Smooth muscle cell (in vitro differentiated cells): Measurements from ENCODE around the gene TNPO1. TPM values are rescaled to one million over a fixed set of nuclear protein-coding genes. Genes with fewer than 3 reads are reported as not detected.

Experiments
- DNase-seq: peaks from one replicate; lab custom pipeline; 2025; ENCODE audit not compliant: unreplicated experiment; lab: John Stamatoyannopoulos, UW
- H2AFZ ChIP-seq: fragments of 200-600 bp; sonication (generic); 2 replicates; pipeline ENCODE4 v1.6.0; 2016; ENCODE audit warnings: antibody characterized with exemption, low read depth, mild to moderate bottlenecking
- H3F3A ChIP-seq: fragments of 200-600 bp; sonication (generic); 2 replicates; pipeline ENCODE4 v1.6.0; 2017; ENCODE audit warnings: antibody characterized with exemption, low read depth
- H3K27ac ChIP-seq: fragments of 200-600 bp; sonication (generic); 2 replicates; pipeline ENCODE4 v1.5.1; 2016; ENCODE audit warnings: low read depth, mild to moderate bottlenecking
- H3K27me3 ChIP-seq: fragments of 200-600 bp; sonication (generic); 2 replicates; pipeline ENCODE4 v1.6.1; 2016; ENCODE audit warnings: low read depth, mild to moderate bottlenecking
- H3K36me3 ChIP-seq: fragments of 200-600 bp; sonication (generic); 2 replicates; pipeline ENCODE4 v1.5.1; 2016; ENCODE audit warnings: low read depth
- H3K4me1 ChIP-seq: fragments of 200-600 bp; sonication (generic); 2 replicates; pipeline ENCODE4 v1.5.1; 2016; ENCODE audit warnings: low read depth
- H3K4me2 ChIP-seq: fragments of 200-600 bp; sonication (generic); 2 replicates; pipeline ENCODE4 v1.6.0; 2016; ENCODE audit warnings: mild to moderate bottlenecking
- H3K4me3 ChIP-seq: fragments of 200-600 bp; sonication (generic); 2 replicates; pipeline ENCODE4 v1.5.1; 2016; ENCODE audit warnings: mild to moderate bottlenecking
- H3K79me2 ChIP-seq: fragments of 200-600 bp; sonication (generic); 2 replicates; pipeline ENCODE4 v1.6.0; 2016; ENCODE audit warnings: low read depth, mild to moderate bottlenecking
- H3K9ac ChIP-seq: fragments of 200-600 bp; sonication (generic); 2 replicates; pipeline ENCODE4 v1.6.0; 2016; ENCODE audit warnings: low read depth
- H3K9me3 ChIP-seq: fragments of 200-600 bp; sonication (generic); replicated peaks from 2 replicates; pipeline ENCODE4 v1.5.1; 2016; ENCODE audit warnings: low read depth
- H4K20me1 ChIP-seq: fragments of 200-600 bp; sonication (generic); 2 replicates; pipeline ENCODE4 v1.6.0; 2016; ENCODE audit warnings: low read depth
- WGBS: methylation state at CpG from one replicate; pipeline ENCODE4 v1.1.7; 2016; ENCODE audit warnings: low lambda C conversion rate; 5-methylcytosine and 5-hydroxymethylcytosine counted together
- polyA plus RNA-seq: library from polyadenylated mRNA; unstranded; fragments of >200 nt; fragmentation: Nextera tagmentation; extraction: Ambion mirVana; gene quantifications from 2 replicates; pipeline ENCODE4 v1.2.1, GENCODE V29; 2016
- total RNA-seq: library from RNA; depleted of rRNA; stranded (reverse); fragments of >200 nt; gene quantifications from 2 replicates; pipeline ENCODE4 v1.2.3, GENCODE V29; 2014
- TF ChIP-seq, protein P1 (sequence below): fragments of 200-600 bp; sonication (generic); IDR thresholded peaks from 2 replicates; pipeline ENCODE4 v1.5.1; 2017; ENCODE audit warnings: borderline replicate concordance, mild to moderate bottlenecking, antibody characterized with exemption; ENCODE audit not compliant: insufficient read depth, poor library complexity, severe bottlenecking

TNPO1 gene
- total and polyA plus RNA-seq, 2 experiments from 2014 or later, result 62.7 to 182 TPM

DNA sequence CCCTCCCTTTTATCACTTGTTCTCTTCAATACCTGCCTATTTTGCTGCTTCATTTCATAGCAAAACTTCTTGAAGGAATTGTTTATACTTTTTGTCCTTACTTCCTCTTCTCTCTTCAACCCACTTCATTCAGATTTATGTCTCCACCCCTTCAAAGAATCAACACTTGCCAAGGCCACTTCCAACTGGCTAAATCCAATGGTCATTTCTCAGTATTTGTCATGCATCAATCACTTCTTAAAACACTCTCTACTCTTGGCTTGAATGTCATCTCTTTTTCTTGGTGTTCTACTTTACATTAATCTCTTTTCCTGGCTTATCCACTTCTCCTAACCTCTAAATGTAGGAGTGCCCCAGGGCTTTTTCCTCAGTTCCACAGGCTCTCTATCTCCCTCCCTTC is 131.0 kb downstream of the TNPO1 start:
- Histone ChIP-seq H3K79me2 (no peaks in the 10 kb centered on the region), H3F3A (no peaks in the 10 kb centered on the region), H3K4me1 (no peaks in the 10 kb centered on the region), H3K27ac (no peak overlapping the region), H3K4me3 (no peak overlapping the region), H3K4me2 (no peak overlapping the region), H3K27me3 (no peaks in the 10 kb centered on the region), H3K9me3 (no peaks in the 10 kb centered on the region), H3K9ac (no peak overlapping the region), H3K36me3 (no peaks in the 10 kb centered on the region), H2AFZ (no peak overlapping the region), H4K20me1 (no peaks in the 10 kb centered on the region)
- DNase-seq, result no peak
- TF ChIP-seq, protein P1, sequence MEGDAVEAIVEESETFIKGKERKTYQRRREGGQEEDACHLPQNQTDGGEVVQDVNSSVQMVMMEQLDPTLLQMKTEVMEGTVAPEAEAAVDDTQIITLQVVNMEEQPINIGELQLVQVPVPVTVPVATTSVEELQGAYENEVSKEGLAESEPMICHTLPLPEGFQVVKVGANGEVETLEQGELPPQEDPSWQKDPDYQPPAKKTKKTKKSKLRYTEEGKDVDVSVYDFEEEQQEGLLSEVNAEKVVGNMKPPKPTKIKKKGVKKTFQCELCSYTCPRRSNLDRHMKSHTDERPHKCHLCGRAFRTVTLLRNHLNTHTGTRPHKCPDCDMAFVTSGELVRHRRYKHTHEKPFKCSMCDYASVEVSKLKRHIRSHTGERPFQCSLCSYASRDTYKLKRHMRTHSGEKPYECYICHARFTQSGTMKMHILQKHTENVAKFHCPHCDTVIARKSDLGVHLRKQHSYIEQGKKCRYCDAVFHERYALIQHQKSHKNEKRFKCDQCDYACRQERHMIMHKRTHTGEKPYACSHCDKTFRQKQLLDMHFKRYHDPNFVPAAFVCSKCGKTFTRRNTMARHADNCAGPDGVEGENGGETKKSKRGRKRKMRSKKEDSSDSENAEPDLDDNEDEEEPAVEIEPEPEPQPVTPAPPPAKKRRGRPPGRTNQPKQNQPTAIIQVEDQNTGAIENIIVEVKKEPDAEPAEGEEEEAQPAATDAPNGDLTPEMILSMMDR, result no peak

DNA sequence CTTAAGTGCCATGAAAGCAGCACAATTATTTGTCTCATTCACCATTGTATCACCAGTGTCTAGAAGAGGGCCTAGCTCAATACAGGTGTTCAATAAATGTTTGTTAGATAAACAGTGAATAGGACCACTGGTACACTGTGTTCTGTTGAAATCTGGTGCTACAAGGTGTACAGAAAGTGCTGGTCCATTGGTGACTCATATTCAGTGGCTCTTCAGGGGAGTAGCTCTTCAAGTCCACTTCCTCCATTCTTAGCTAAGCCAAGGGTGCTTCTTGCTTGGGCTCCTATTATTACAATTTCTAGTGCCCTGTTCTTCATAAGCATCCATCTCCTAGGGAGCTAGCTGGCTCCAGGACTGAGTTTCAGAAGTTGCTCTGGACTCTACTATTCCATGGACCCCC is 133.0 kb downstream of the TNPO1 start:
- Histone ChIP-seq H3K9ac (no peak overlapping the region), H3K27ac (no peak overlapping the region), H3K4me1 (peaks cover under 1% of the 10 kb centered on the region), H2AFZ (no peak overlapping the region), H3K36me3 (no peaks in the 10 kb centered on the region), H4K20me1 (no peaks in the 10 kb centered on the region), H3K4me3 (no peak overlapping the region), H3F3A (no peaks in the 10 kb centered on the region), H3K27me3 (no peaks in the 10 kb centered on the region), H3K4me2 (no peak overlapping the region), H3K79me2 (no peaks in the 10 kb centered on the region), H3K9me3 (no peaks in the 10 kb centered on the region)
- TF ChIP-seq, protein P1, result no peak
- DNase-seq, result no peak

DNA sequence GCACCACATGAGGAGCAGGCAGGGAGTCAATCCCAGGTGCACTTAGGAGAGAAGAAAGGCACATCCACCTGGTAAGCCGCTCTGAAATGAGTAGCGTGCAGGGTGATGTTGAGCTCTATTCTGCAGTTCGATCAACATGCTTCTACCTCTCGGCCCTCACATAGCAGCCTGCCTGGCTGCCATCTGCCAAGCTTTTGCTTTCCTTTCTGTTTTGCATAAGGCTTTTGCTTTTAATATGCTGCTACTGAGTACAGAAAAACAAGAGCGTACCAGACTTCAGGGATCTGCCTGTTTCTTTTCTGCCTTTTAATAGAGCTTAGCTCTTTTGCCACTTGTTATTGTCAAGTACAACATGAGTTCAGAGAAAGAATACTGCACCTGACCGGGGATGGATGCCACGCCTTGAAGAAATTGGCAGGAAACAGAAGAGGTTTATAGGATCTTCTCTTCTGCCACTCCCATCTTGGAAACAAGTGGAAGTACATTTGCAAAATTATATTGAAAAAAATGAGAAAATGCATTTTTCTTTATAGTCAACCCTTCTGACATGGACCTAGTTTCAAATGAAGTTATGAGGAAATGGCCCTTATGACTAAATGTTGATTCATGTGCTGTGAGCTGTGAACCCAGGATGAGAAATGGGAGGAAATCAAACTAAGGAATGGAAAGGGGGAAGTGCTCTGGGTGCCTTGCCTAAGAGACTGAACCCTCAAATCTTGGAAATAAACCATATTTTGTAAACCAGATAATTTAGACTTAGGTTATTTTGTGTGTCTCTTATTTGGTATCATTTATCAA is 135.4 kb downstream of the TNPO1 start:
- H3K36me3 ChIP-seq, result no peaks in the 10 kb centered on the region
- no peak overlapping the region for H3K4me2 ChIP-seq
- DNase-seq, result no peak
- H3K4me3 ChIP-seq, result no peak overlapping the region
- no peak overlapping the region for H3K27ac ChIP-seq
- H3K9ac ChIP-seq, result no peak overlapping the region
- H3F3A ChIP-seq, result no peaks in the 10 kb centered on the region
- H3K79me2 ChIP-seq, result peaks cover 2% of the 10 kb centered on the region
- no peaks in the 10 kb centered on the region for H3K27me3 ChIP-seq
- no peaks in the 10 kb centered on the region for H3K9me3 ChIP-seq
- H2AFZ ChIP-seq, result no peak overlapping the region
- H4K20me1 ChIP-seq, result no peaks in the 10 kb centered on the region
- H3K4me1 ChIP-seq, result peaks cover 8% of the 10 kb centered on the region
- TF ChIP-seq, protein P1, result no peak
- 95% methylated on average over 7 of the region's 7 CpGs for WGBS

DNA sequence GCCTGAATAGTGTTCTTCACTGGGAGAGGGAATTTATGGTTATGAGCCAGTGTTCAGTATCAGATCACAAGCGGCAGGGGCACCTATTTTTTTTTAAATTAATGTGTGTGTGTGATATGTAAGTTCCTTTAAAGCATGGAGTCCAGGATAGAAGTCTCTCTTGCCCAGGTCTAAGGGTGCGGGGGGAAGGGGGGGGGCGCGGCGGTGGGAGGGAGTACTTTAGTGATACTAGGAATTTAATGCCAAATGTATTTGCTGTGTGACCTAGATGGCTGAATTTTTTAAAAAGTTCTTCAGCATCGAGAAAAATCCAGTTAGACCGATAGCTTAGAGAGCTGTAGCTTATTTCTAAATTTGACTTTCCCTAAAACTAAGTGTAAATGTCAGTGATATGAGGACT is 137.9 kb downstream of the TNPO1 start:
- DNase-seq, result no peak
- peaks cover 21% of the 10 kb centered on the region for H3K4me1 ChIP-seq
- H3K4me3 ChIP-seq, result no peak overlapping the region
- no peaks in the 10 kb centered on the region for H3K36me3 ChIP-seq
- H4K20me1 ChIP-seq, result peaks cover 22% of the 10 kb centered on the region
- TF ChIP-seq, protein P1, result no peak
- H3K27me3 ChIP-seq, result no peaks in the 10 kb centered on the region
- H3K27ac ChIP-seq, result peak overlapping the region; percentile 94
- H3K9me3 ChIP-seq, result no peaks in the 10 kb centered on the region
- no peak overlapping the region for H3K9ac ChIP-seq
- peaks cover 3% of the 10 kb centered on the region for H3F3A ChIP-seq
- peak overlapping the region; percentile 97 for H3K4me2 ChIP-seq
- H3K79me2 ChIP-seq, result peaks cover 28% of the 10 kb centered on the region
- 65% methylated on average over 7 of the region's 7 CpGs for WGBS
- no peak overlapping the region for H2AFZ ChIP-seq
